H1 (cell line): ENCODE measurements around the gene C12orf42.

Source experiments
- CHD2 ChIP-seq: IDR thresholded peaks from 2 replicates; pipeline ENCODE4 v1.6.1; 2012; ENCODE audit warnings: low read length, improper control_type of control experiment
- CTCF ChIP-seq, 3 experiments: IDR thresholded peaks; 1 replicate in 2 of 3; 2 replicates in 1 of 3; pipeline versions ENCODE4 v1.5.1 to v1.6.1; 2011; ENCODE audit warnings: low read length in 3 of 3, mild to moderate bottlenecking in 3 of 3, inconsistent platforms in 2 of 3, low read depth in 1 of 3, moderate library complexity in 1 of 3; ENCODE audit not compliant: insufficient read depth in 1 of 3; ENCODE audit errors: control extremely low read depth in 1 of 3
- EZH2 ChIP-seq: fragments of 200-600 bp; sonication (generic); IDR thresholded peaks from 2 replicates; pipeline ENCODE4 v1.7.1; 2012; ENCODE audit warnings: low read depth, mild to moderate bottlenecking, moderate library complexity, low read length, inconsistent platforms; ENCODE audit not compliant: severe bottlenecking
- JUN ChIP-seq: IDR thresholded peaks from 2 replicates; pipeline ENCODE4 v1.6.1; 2011; ENCODE audit warnings: low read depth, mild to moderate bottlenecking, improper control_type of control experiment, low read length
- POLR2A ChIP-seq, 2 experiments: IDR thresholded peaks; 1 replicate in 1 of 2; 2 replicates in 1 of 2; pipeline ENCODE4 v1.6.1; 2011; ENCODE audit warnings: low read depth in 2 of 2, low read length in 2 of 2, mild to moderate bottlenecking in 2 of 2; ENCODE audit errors: control extremely low read depth in 1 of 2
- POLR2AphosphoS5 ChIP-seq: IDR thresholded peaks from 2 replicates; pipeline ENCODE4 v1.6.1; 2011; ENCODE audit warnings: low read depth, low read length
- SIX5 ChIP-seq: IDR thresholded peaks from 2 replicates; pipeline ENCODE4 v1.6.1; 2011; ENCODE audit warnings: mild to moderate bottlenecking, low read depth, low read length
- YY1 ChIP-seq: IDR thresholded peaks from 2 replicates; pipeline ENCODE4 v1.6.1; 2011; ENCODE audit warnings: low read depth, mild to moderate bottlenecking, low read length

DNA sequence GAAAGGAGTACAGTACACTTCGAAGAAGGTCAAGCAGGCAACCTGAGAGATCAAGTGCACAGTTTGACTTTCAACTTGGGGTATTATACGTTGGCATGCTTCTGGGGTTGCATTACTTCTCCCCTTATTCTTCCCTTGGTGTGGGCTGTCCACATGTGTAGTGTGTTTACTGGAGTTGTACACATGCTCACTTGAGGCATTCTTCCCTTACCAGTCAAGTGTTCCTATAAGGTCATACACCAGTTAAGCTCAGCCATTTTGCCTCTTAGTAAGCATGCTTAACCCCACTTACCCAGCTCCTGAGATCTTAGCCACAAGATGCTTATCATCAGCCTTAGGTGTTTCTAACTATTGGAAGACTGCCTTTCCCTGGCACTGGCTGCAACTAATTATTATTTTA is 63.8 kb downstream of the C12orf42 start:
- TF ChIP-seq YY1 (no peak), POLR2A (IDR thresholded peaks at IDR 0.05; ENCODE audit: control extremely low read depth in 1 of 2, low read depth in 2 of 2, low read length in 2 of 2) (no peak), JUN (no peak), CHD2 (no peak), SIX5 (no peak), CTCF (IDR thresholded peaks at IDR 0.05; ENCODE audit: control extremely low read depth in 1 of 3, insufficient read depth in 1 of 3, low read depth in 1 of 3, low read length in 3 of 3) (no peak), EZH2 (no peak), POLR2AphosphoS5 (no peak)
